Limb (tissue), 2 donors: ENCODE measurements around the gene GLCCI1.

Source experiments
- DNase-seq, 2 donors: peaks; one replicate each; pipeline ENCODE4 v3.0.0-alpha.2; 2016; ENCODE audit errors: extremely low spot score in 2 of 2

GLCCI1 gene

GRCh38 chr7:8130663-8131062 lies 162.1 kb downstream of the GLCCI1 start:
- no peak for DNase-seq

GRCh38 chr7:8131694-8132605 lies 163.4 kb downstream of the GLCCI1 start:
- DNase-seq: no peak

GRCh38 chr7:8133188-8133848 lies 164.7 kb downstream of the GLCCI1 start:
- no peak for DNase-seq

- DNase-seq: no peak
Observed at GRCh38 chr7:8134089-8134733, 165.6 kb downstream of the GLCCI1 start.

- DNase-seq: no peak
Observed at GRCh38 chr7:8135417-8135816, 166.8 kb downstream of the GLCCI1 start.

- no peak for DNase-seq
Observed at GRCh38 chr7:8136051-8136730, 167.6 kb downstream of the GLCCI1 start.
